ENCODE measurements around the gene DOCK9.

The DOCK9 gene

GRCh38 chr13:98910501-98910951 lies 67.3 kb downstream of the DOCK9 start:
- no peak for DNase-seq (ENCODE audit: low spot score)
- TF ChIP-seq CTCF (IDR thresholded peaks at IDR 0.05; ENCODE audit: extremely low read depth, missing control alignments) = no peak

GRCh38 chr13:98909016-98909415 lies 68.8 kb downstream of the DOCK9 start:
- no peak for TF ChIP-seq CTCF (IDR thresholded peaks at IDR 0.05; ENCODE audit: extremely low read depth, missing control alignments)
- no peak for DNase-seq (ENCODE audit: low spot score)

GRCh38 chr13:98906746-98907502 lies 70.9 kb downstream of the DOCK9 start:
- TF ChIP-seq CTCF (IDR thresholded peaks at IDR 0.05; ENCODE audit: extremely low read depth, missing control alignments) = no peak
- DNase-seq (ENCODE audit: low spot score) = no peak

- DNase-seq (ENCODE audit: low spot score) = no peak
- TF ChIP-seq CTCF (IDR thresholded peaks at IDR 0.05; ENCODE audit: extremely low read depth, missing control alignments) = no peak
Observed at GRCh38 chr13:98905199-98905598, 72.7 kb downstream of the DOCK9 start.

GRCh38 chr13:98900442-98900841 lies 77.4 kb downstream of the DOCK9 start:
- no peak for TF ChIP-seq CTCF (IDR thresholded peaks at IDR 0.05; ENCODE audit: extremely low read depth, missing control alignments)
- no peak for DNase-seq (ENCODE audit: low spot score)

- DNase-seq (ENCODE audit: low spot score) = no peak
- TF ChIP-seq CTCF (IDR thresholded peaks at IDR 0.05; ENCODE audit: extremely low read depth, missing control alignments) = no peak
Observed at GRCh38 chr13:98897706-98898105, 80.2 kb downstream of the DOCK9 start.

GRCh38 chr13:98896868-98897144 lies 81.1 kb downstream of the DOCK9 start:
- TF ChIP-seq CTCF (IDR thresholded peaks at IDR 0.05; ENCODE audit: extremely low read depth, missing control alignments) = no peak
- DNase-seq (ENCODE audit: low spot score) = no peak
